Omental fat pad (tissue), 4 donors: Measurements from ENCODE around the gene MPND. TPM values are rescaled to one million over a fixed set of nuclear protein-coding genes. Genes with fewer than 3 reads are reported as not detected.

Experiments
- ATAC-seq: fragments of 150-250 bp; one replicate; pipeline ENCODE4 v1.9.1; 2016; ENCODE audit warnings: mild to moderate bottlenecking, moderate library complexity; ENCODE audit not compliant: low FRiP score
- DNase-seq: peaks from one replicate; pipeline ENCODE4 v3.0.0-alpha.2; 2019; ENCODE audit warnings: low spot score
- total RNA-seq, 4 donors: library from RNA; depleted of rRNA; stranded (reverse); fragments of >200 nt; gene quantifications; one replicate each; pipeline ENCODE4 v1.1.0, GENCODE V29; 2016
- TF ChIP-seq, protein P1 (sequence below), 3 donors: fragments of 450-650 bp; IDR thresholded peaks; one replicate each; pipeline ENCODE4 v1.5.1; 2016 to 2017; ENCODE audit warnings: antibody characterized with exemption in 3 of 3, mild to moderate bottlenecking in 3 of 3, moderate library complexity in 2 of 3

MPND gene
- total RNA-seq, 4 donors from 2014 or later = 3.5 to 7.1 (median 6.0) TPM

DNA sequence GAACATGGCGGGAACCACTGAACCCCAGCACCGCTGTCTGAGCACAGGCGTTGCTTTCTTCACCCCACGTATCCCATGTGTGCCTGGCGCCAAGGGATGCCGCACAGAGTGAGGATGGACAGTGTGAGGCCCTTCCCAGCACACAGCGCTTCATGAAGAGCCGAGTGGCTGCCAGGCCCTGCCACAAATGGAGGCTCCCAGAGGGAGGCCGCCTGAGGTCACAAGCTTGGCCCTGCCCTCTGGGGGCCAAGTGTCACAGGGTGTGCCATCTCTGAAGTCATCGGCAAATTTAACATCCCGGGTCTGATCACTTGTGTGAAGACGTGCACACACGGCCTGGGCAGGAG is 24.4 kb downstream of the MPND start:
- no peak for DNase-seq
- no peak for ATAC-seq
- TF ChIP-seq, protein P1, sequence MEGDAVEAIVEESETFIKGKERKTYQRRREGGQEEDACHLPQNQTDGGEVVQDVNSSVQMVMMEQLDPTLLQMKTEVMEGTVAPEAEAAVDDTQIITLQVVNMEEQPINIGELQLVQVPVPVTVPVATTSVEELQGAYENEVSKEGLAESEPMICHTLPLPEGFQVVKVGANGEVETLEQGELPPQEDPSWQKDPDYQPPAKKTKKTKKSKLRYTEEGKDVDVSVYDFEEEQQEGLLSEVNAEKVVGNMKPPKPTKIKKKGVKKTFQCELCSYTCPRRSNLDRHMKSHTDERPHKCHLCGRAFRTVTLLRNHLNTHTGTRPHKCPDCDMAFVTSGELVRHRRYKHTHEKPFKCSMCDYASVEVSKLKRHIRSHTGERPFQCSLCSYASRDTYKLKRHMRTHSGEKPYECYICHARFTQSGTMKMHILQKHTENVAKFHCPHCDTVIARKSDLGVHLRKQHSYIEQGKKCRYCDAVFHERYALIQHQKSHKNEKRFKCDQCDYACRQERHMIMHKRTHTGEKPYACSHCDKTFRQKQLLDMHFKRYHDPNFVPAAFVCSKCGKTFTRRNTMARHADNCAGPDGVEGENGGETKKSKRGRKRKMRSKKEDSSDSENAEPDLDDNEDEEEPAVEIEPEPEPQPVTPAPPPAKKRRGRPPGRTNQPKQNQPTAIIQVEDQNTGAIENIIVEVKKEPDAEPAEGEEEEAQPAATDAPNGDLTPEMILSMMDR (IDR thresholded peaks at IDR 0.05) = no peak

DNA sequence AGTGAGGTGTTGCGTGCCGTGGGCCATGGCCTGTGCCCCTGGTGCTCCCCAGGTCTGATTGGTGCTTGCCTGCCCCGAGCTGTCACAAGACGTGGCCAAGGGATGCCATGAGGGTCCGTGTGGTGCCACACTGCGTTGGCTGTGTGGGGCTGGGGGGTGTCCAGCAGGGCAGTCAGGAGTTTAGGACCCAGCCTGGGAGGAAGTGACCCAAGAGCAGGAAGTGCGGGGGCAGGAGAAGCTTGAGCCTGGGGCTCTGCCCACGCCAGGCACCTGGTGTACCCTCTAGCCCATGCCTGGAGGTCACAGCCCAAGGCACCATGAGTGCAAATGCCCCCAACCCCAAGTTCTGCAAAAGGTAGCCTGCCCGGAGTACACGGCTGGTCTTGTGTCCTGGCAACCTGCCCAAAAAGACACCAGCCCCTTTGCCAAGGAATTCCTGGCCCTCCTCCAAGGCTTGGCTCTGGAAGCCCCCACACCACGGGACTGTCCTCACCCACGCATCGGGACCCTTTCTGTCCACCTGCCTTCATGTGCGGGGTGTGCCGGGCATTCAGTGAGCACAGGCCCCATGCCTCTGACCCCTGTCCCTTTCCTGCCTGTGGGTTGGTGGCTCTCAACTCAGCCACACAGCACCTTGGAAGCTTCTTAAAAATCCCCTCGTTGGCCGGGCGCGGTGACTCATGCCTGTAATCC is 24.9 kb downstream of the MPND start:
- DNase-seq (no peak), ATAC-seq (no peak)
- TF ChIP-seq, protein P1 (IDR thresholded peaks at IDR 0.05) = no peak

DNA sequence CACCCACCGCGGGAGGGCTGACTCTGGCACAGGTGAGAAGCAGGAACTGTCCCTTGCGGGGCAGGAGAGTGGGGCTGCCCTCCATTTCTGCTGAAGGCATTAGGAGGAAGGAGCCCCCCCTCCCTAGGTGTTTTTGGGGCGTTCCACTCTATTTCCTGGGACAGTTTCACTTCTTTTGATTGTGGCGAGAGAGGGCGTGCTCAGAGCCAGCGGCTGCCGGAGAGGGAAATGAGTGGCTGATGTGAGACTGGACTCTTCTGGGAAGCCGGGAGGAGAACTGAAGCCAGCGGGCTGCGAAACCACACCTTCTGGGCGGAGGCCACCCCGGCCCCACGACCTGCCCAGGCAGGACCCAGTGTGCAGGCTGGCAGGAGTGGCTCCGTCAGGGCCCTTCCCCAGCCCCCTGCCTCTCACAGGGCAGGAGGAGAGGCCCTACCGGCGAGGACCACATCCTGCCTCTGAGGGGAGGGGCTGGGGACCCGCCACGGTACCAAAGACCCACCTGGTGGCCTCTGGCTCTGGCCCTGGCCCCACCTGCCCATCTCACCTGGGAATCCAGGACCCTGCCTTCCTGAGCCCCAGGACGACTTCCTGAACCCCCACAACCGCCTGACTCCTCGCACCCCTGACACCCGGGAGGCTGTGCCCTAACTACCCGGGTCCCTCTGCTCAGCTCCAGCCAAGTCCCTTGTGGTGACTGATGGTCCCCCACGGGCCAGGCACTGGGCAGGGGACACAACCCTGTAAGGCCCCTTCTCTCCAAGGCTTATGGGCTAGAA is 25.9 kb downstream of the MPND start:
- ATAC-seq (peak; percentile 38), DNase-seq (no peak)
- TF ChIP-seq, protein P1 (IDR thresholded peaks at IDR 0.05) = no peak

DNA sequence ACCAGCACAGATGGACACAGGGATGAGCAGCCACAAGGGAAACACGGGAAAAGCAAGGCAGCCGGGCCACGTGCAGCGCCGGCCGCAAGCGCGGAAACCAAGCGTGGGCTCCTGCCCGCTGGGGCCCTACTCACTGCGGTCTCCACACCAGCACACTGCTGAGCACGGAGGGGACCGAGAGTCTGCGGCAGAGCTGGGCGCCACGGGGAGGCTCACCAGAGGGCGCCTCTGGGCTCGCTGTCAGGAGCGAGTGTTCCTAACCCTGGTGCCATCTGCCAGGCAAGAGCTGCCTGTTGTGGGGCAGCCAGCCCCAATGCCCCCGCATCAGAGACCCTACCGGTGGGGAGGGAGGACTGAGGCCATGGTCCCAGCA is 26.5 kb downstream of the MPND start:
- no peak for DNase-seq
- TF ChIP-seq, protein P1 (IDR thresholded peaks at IDR 0.05) = no peak
- no peak for ATAC-seq

DNA sequence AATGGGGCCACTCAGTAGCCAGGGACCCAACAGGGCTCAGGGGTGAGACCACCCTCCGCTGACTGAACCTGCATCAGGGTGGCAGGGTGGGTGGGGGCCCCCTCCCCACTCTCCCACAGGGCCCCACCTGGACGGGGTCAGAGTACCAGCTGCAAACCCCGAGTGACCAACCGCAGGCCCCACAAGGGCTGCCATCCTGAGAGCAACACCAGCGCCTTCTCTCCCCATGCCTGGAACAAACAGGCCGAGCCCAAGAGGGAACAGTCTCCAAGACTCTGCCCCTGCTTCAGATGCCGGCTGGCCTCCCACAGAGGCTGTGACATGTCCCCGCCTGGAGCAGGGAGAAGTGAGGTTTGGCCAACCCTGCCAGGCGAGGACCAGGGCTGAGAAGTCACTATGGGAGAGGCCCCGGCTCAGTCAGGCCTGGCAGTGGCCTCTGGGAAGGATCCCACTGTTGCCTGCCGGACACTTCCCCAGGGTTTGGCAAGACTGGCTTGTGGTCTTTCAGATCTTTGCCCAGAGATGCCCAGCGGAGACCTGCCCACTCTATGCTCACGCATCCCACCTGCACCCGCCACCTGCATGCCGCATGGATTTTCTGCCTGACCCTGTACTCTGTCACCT is 27.2 kb downstream of the MPND start:
- ATAC-seq (no peak), DNase-seq (no peak)
- TF ChIP-seq, protein P1 (IDR thresholded peaks at IDR 0.05) = no peak

DNA sequence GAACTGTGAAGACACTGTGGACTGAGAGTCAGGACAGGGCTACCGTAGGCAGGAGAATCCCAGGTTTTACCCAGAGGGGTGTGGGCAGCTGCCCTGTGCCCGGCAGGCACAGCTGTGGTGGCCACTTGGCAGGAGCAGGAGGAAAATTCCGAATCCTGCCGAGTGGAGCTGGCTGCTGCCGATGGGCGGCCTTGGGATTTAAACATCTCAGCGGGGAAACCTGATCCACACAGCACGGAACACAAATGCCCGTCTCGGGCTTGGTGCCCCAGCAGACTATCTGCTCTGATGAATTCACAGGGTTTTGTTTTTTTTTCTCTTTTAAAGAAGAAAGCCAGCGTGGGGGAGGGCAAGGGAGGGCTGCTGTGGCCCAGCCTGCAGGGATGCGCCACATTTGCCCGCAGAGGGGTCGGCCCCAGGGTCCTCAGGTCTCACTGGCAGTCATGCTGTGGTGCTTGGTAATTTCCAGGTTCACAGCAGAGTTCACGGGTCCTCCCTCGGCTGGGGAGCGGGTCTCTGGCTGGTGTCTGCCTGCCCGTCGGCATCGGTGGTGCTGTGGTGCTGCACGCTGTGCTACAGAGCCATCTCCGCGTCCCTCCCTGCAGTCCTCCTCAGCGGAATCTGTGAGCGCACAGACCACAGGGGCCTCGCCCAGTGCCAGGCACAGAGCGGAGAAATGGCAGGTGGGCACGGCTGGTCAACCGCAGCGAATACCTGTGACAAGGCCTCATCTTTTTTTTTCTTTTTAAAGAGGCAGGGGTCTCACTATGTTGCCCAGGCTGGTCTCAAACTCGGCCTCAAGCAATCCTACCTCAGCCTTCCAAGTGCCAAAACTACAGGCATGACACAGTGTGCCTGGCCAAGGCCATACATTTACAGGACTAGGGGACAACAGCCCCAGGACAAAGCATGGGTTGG is 28.1 kb downstream of the MPND start:
- ATAC-seq = no peak
- TF ChIP-seq, protein P1 (IDR thresholded peaks at IDR 0.05) = no peak
- no peak for DNase-seq
